Testis (tissue), 5 donors: ENCODE data around the gene KRTAP9-9. TPM values are rescaled to one million over a fixed set of nuclear protein-coding genes. Genes with fewer than 3 reads are reported as not detected.
"Not testable (repeated sequence)": the region's sequence is repeated elsewhere in the genome, so short reads cannot be mapped to it uniquely, and the experiment has no call there.

ENCODE experiments used
- DNase-seq: peaks from one replicate; pipeline ENCODE4 v3.0.0-alpha.2; 2019
- H3K27ac ChIP-seq, 2 donors: fragments of 200-600 bp; sonication (generic); one replicate each; pipeline ENCODE4 v1.5.1; 2019
- H3K27me3 ChIP-seq: fragments of 200-600 bp; sonication (generic); one replicate; pipeline ENCODE4 v1.5.1; 2019
- H3K36me3 ChIP-seq: fragments of 200-600 bp; sonication (generic); one replicate; pipeline ENCODE4 v1.5.1; 2017; ENCODE audit warnings: low read depth; ENCODE audit errors: missing control alignments
- H3K4me1 ChIP-seq: fragments of 200-600 bp; sonication (generic); one replicate; pipeline ENCODE4 v1.5.1; 2019
- H3K4me3 ChIP-seq, 2 donors: fragments of 200-600 bp; sonication (generic); one replicate each; pipeline ENCODE4 v1.5.1; 2017 to 2019
- H3K9me3 ChIP-seq: fragments of 200-600 bp; sonication (generic); one replicate; pipeline ENCODE4 v1.5.1; 2017
- POLR2A ChIP-seq: fragments of 450-650 bp; IDR thresholded peaks from one replicate; pipeline ENCODE4 v1.6.1; 2017; ENCODE audit warnings: antibody characterized with exemption, mild to moderate bottlenecking, moderate library complexity
- WGBS, 2 donors: methylation state at CpG; one replicate each; pipeline ENCODE4 v1.1.5; 2018; 5-methylcytosine and 5-hydroxymethylcytosine counted together
- intact Hi-C: fragments of 100-400 bp; cut with DNase I; formaldehyde crosslinking; loops from one replicate; pipeline ENCODE4 v1.15.1; 2023; ENCODE audit warnings: low total_unique reads
- long read RNA-seq, 2 donors: transcript quantifications; one replicate each; lab custom pipeline, GENCODE V29; 2026
- polyA plus RNA-seq: library from polyadenylated mRNA; stranded (reverse); fragments of 350-450 nt; fragmentation: Illumina TruSeq; extraction: RNeasy Lipid Tissue Mini Kit (QIAGEN cat#74804); gene quantifications from one replicate; pipeline ENCODE4 v1.2.3, GENCODE V29; 2014; ENCODE audit warnings: low read depth, low replicate concordance; ENCODE audit not compliant: insufficient read depth
- total RNA-seq, 2 donors: library from RNA; depleted of rRNA; stranded (reverse); fragments of >200 nt; gene quantifications; one replicate each; pipeline ENCODE4 v1.2.3, GENCODE V29; 2016
- TF ChIP-seq, protein P1 (sequence below), 3 experiments: fragments of 450-650 bp in 2 of 3; fragments of 200-600 bp in 1 of 3; sonication (generic) in 1 of 3; IDR thresholded peaks; one replicate each; pipeline ENCODE4 v1.5.1; 2016 to 2019; ENCODE audit warnings: antibody characterized with exemption in 3 of 3, mild to moderate bottlenecking in 2 of 3, moderate library complexity in 1 of 3

Gene KRTAP9-9
- total RNA-seq (not detected), polyA plus RNA-seq (not detected)
- long read RNA-seq, donor 1, result 0 reads
- long read RNA-seq, donor 2, result 0 reads

GRCh38 chr17:41255381-41256290 is at the start of gene KRTAP9-9:
Gene KRTAP9-9, plus strand, starts transcription at chr17:41255384.
- H3K27me3 ChIP-seq, DNase-seq, intact Hi-C loops, H3K36me3 ChIP-seq, H3K4me1 ChIP-seq, H3K9me3 ChIP-seq, H3K4me3 ChIP-seq, H3K27ac ChIP-seq: not testable (repeated sequence)
- 90 to 93% methylated on average over 4 of the region's 5 CpGs for WGBS, 2 donors

- Histone ChIP-seq H3K27me3 (no peaks in the 10 kb centered on the region), H3K9me3 (no peaks in the 10 kb centered on the region), H3K4me1 (no peaks in the 10 kb centered on the region), H3K4me3 (no peak overlapping the region), H3K36me3 (no peaks in the 10 kb centered on the region), H3K27ac (no peak overlapping the region)
- 27 to 36% methylated on average over 1 of the region's 1 CpG for WGBS, 2 donors
- intact Hi-C loops, result no loop called here
- DNase-seq, result no peak
- TF ChIP-seq, protein P1, sequence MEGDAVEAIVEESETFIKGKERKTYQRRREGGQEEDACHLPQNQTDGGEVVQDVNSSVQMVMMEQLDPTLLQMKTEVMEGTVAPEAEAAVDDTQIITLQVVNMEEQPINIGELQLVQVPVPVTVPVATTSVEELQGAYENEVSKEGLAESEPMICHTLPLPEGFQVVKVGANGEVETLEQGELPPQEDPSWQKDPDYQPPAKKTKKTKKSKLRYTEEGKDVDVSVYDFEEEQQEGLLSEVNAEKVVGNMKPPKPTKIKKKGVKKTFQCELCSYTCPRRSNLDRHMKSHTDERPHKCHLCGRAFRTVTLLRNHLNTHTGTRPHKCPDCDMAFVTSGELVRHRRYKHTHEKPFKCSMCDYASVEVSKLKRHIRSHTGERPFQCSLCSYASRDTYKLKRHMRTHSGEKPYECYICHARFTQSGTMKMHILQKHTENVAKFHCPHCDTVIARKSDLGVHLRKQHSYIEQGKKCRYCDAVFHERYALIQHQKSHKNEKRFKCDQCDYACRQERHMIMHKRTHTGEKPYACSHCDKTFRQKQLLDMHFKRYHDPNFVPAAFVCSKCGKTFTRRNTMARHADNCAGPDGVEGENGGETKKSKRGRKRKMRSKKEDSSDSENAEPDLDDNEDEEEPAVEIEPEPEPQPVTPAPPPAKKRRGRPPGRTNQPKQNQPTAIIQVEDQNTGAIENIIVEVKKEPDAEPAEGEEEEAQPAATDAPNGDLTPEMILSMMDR (IDR thresholded peaks at IDR 0.05), result no peak
- TF ChIP-seq POLR2A, result no peak
Measured at GRCh38 chr17:41211845-41212466, 43.2 kb upstream of the KRTAP9-9 start.

GRCh38 chr17:41212524-41213169 is 42.5 kb upstream of the KRTAP9-9 start:
- TF ChIP-seq, protein P1 (IDR thresholded peaks at IDR 0.05), result no peak
- no peak for TF ChIP-seq POLR2A
- Histone ChIP-seq H3K27ac (no peak overlapping the region), H3K4me1 (no peaks in the 10 kb centered on the region), H3K9me3 (no peaks in the 10 kb centered on the region), H3K36me3 (no peaks in the 10 kb centered on the region), H3K4me3 (no peak overlapping the region), H3K27me3 (no peaks in the 10 kb centered on the region)
- DNase-seq, result no peak
- WGBS, 2 donors, result 72 to 81% methylated on average over 7 of the region's 7 CpGs
- intact Hi-C loops, result no loop called here

- Histone ChIP-seq H3K9me3 (no peaks in the 10 kb centered on the region), H3K36me3 (no peaks in the 10 kb centered on the region), H3K4me1 (no peaks in the 10 kb centered on the region), H3K4me3 (no peak overlapping the region), H3K27me3 (no peaks in the 10 kb centered on the region), H3K27ac (no peak overlapping the region)
- no peak for DNase-seq
- intact Hi-C loops, result no loop called here
- TF ChIP-seq, protein P1 (IDR thresholded peaks at IDR 0.05), result no peak
- no peak for TF ChIP-seq POLR2A
- WGBS, 2 donors, result 73 to 92% methylated on average over 1 of the region's 1 CpG
Measured at GRCh38 chr17:41215681-41216080, 39.5 kb upstream of the KRTAP9-9 start.

DNA sequence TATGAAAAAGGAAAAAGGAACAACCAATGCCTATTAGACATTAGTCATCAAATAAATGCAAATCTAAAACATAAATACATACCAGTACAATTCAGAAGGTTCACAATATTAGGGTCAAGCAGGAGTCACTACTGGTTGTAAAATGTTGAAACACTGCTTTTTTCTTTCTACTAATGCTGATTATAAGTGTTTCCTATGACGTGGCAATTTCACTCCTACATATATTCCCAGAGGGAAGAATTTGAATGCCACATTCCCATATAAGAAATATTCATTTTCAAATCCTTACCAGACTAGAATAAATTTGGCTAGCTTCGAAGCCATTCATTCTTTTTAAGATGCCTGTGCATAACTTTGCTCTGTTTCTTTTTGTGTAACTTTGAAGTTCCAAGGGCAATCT is 31.4 kb upstream of the KRTAP9-9 start:
- intact Hi-C loops, result no loop called here
- Histone ChIP-seq H3K27ac (no peak overlapping the region), H3K4me1 (no peaks in the 10 kb centered on the region), H3K9me3 (no peaks in the 10 kb centered on the region), H3K27me3 (no peaks in the 10 kb centered on the region), H3K36me3 (no peaks in the 10 kb centered on the region), H3K4me3 (no peak overlapping the region)
- 67 to 72% methylated on average over 2 of the region's 2 CpGs for whole genome bisulfite sequencing, 2 donors
- DNase-seq, result no peak
- no peak for TF ChIP-seq POLR2A
- TF ChIP-seq, protein P1 (IDR thresholded peaks at IDR 0.05), result no peak
